Glutamatergic neuron (in vitro differentiated cells): ENCODE measurements around the gene PLCB4. TPM values are rescaled to one million over a fixed set of nuclear protein-coding genes. Genes with fewer than 3 reads are reported as not detected.

Source experiments
- DNase-seq: peaks from one replicate; pipeline ENCODE4 v3.0.0; 2022
- H3K27ac Mint-ChIP-seq: one replicate; pipeline ENCODE4 v1.8.0; 2020; ENCODE audit warnings: mild to moderate bottlenecking, mixed read lengths, inconsistent platforms; ENCODE audit not compliant: unreplicated experiment
- H3K27me3 Mint-ChIP-seq: one replicate; pipeline ENCODE4 v1.8.0; 2020; ENCODE audit warnings: mild to moderate bottlenecking, moderate library complexity, mixed read lengths, inconsistent platforms; ENCODE audit not compliant: unreplicated experiment
- H3K36me3 Mint-ChIP-seq: one replicate; pipeline ENCODE4 v1.8.0; 2020; ENCODE audit warnings: mild to moderate bottlenecking, mixed read lengths, inconsistent platforms; ENCODE audit not compliant: unreplicated experiment
- H3K4me1 Mint-ChIP-seq: one replicate; pipeline ENCODE4 v1.8.0; 2020; ENCODE audit warnings: mild to moderate bottlenecking, low read depth, mixed read lengths, inconsistent platforms; ENCODE audit not compliant: unreplicated experiment
- H3K4me3 Mint-ChIP-seq: one replicate; pipeline ENCODE4 v1.8.0; 2020; ENCODE audit warnings: mild to moderate bottlenecking, mixed read lengths, inconsistent platforms; ENCODE audit not compliant: unreplicated experiment
- H3K9me3 Mint-ChIP-seq: one replicate; pipeline ENCODE4 v1.8.0; 2020; ENCODE audit warnings: mild to moderate bottlenecking, moderate library complexity, mixed read lengths, inconsistent platforms; ENCODE audit not compliant: unreplicated experiment
- CTCF ChIP-seq: fragments of 200-600 bp; sonication (generic); IDR thresholded peaks from one replicate; pipeline ENCODE4 v1.5.0; 2021; ENCODE audit not compliant: partially characterized antibody, unreplicated experiment
- total RNA-seq: library from RNA; stranded (reverse); fragmentation: NEBNext Ultra II Directional; extraction: Animal tissue kit (Norgen Biotek cat#: 25700); gene quantifications from one replicate; pipeline ENCODE4 v1.2.1, GENCODE V29; 2021; ENCODE audit not compliant: unreplicated experiment

PLCB4 gene
- total RNA-seq, 1 donor from 2014 or later: 28.9 TPM

- Mint-ChIP-seq H3K27ac (no peak overlapping the region), H3K36me3 (no peaks in the 10 kb centered on the region), H3K4me3 (no peak overlapping the region), H3K9me3 (no peaks in the 10 kb centered on the region), H3K4me1 (peaks cover 4% of the 10 kb centered on the region), H3K27me3 (peaks cover 1% of the 10 kb centered on the region)
- no peak for TF ChIP-seq CTCF
- DNase-seq: no peak
Observed at GRCh38 chr20:9409981-9410380, 341.1 kb downstream of the PLCB4 start.

GRCh38 chr20:9411833-9412232, 342.9 kb downstream of the PLCB4 start:
- H3K36me3 Mint-ChIP-seq: no peaks in the 10 kb centered on the region

GRCh38 chr20:9412309-9412708, 343.4 kb downstream of the PLCB4 start:
- H3K27me3 Mint-ChIP-seq: peaks cover 1% of the 10 kb centered on the region
- no peak overlapping the region for H3K4me3 Mint-ChIP-seq
- TF ChIP-seq CTCF: no peak
- no peak for DNase-seq
- H3K27ac Mint-ChIP-seq: no peak overlapping the region
- no peaks in the 10 kb centered on the region for H3K36me3 Mint-ChIP-seq
- peaks cover 4% of the 10 kb centered on the region for H3K4me1 Mint-ChIP-seq
- H3K9me3 Mint-ChIP-seq: no peaks in the 10 kb centered on the region

More at GRCh38 chr20:9411833-9412232, 342.9 kb downstream of the PLCB4 start:
- no peak for TF ChIP-seq CTCF
- Mint-ChIP-seq H3K4me1 (peaks cover 4% of the 10 kb centered on the region), H3K27ac (no peak overlapping the region), H3K27me3 (peaks cover 1% of the 10 kb centered on the region), H3K9me3 (no peaks in the 10 kb centered on the region), H3K4me3 (no peak overlapping the region)
- DNase-seq: no peak

- no peak for DNase-seq
- H3K9me3 Mint-ChIP-seq: no peaks in the 10 kb centered on the region
- H3K4me1 Mint-ChIP-seq: peaks cover 4% of the 10 kb centered on the region
Observed at GRCh38 chr20:9413001-9413400, 344.1 kb downstream of the PLCB4 start.

GRCh38 chr20:9415426-9415825, 346.5 kb downstream of the PLCB4 start:
- Mint-ChIP-seq H3K27me3 (peaks cover 1% of the 10 kb centered on the region), H3K9me3 (no peaks in the 10 kb centered on the region), H3K4me1 (no peaks in the 10 kb centered on the region), H3K36me3 (no peaks in the 10 kb centered on the region), H3K4me3 (no peak overlapping the region), H3K27ac (no peak overlapping the region)
- DNase-seq: no peak
- no peak for TF ChIP-seq CTCF

More at GRCh38 chr20:9413001-9413400, 344.1 kb downstream of the PLCB4 start:
- TF ChIP-seq CTCF: no peak
- Mint-ChIP-seq H3K4me3 (no peak overlapping the region), H3K27ac (no peak overlapping the region), H3K27me3 (peaks cover 1% of the 10 kb centered on the region), H3K36me3 (no peaks in the 10 kb centered on the region)
